Activated naive CD4-positive, alpha-beta T cell treated with anti-CD3 and anti-CD28 coated beads for 36 hours (primary cell): ENCODE data around the gene EPHA4. TPM values are rescaled to one million over a fixed set of nuclear protein-coding genes. Genes with fewer than 3 reads are reported as not detected.
A peak's percentile ranks its signal among the peaks of the same experiment; 100 is the strongest.

Experiments
- CTCF ChIA-PET: fragments of 350-600 bp; sonication (Branson Sonifier 250); formaldehyde crosslinking; loops from one replicate; lab custom pipeline; 2021; ENCODE audit warnings: antibody characterized with exemption; lab: Charles Lee
- DNase-seq: peaks from one replicate; pipeline ENCODE4 v3.0.0-alpha.2; 2020
- H3K27ac Mint-ChIP-seq: one replicate; pipeline ENCODE4 v1.8.0; 2021; ENCODE audit warnings: mild to moderate bottlenecking, mixed read lengths
- H3K27me3 Mint-ChIP-seq: one replicate; pipeline ENCODE4 v1.8.0; 2021; ENCODE audit warnings: low read depth, mixed read lengths
- H3K36me3 Mint-ChIP-seq: one replicate; pipeline ENCODE4 v1.8.0; 2021; ENCODE audit warnings: low read depth, mixed read lengths
- H3K4me1 Mint-ChIP-seq: one replicate; pipeline ENCODE4 v1.8.0; 2021; ENCODE audit warnings: low read depth, mixed read lengths
- H3K4me3 Mint-ChIP-seq: one replicate; pipeline ENCODE4 v1.8.0; 2021; ENCODE audit warnings: mild to moderate bottlenecking, moderate library complexity, mixed read lengths
- H3K9me3 Mint-ChIP-seq: one replicate; pipeline ENCODE4 v1.8.0; 2021; ENCODE audit warnings: mixed read lengths
- intact Hi-C: fragments of 100-400 bp; cut with micrococcal nuclease; formaldehyde crosslinking; loops from one replicate; pipeline ENCODE4 v1.15.1; 2023
- total RNA-seq, 2 experiments: library from RNA; stranded (reverse); gene quantifications; one replicate each; pipeline ENCODE4 v1.2.3, GENCODE V29; 2021

Gene EPHA4
- total RNA-seq, 2 experiments from 2014 or later: 1.3 to 3.0 TPM

DNA sequence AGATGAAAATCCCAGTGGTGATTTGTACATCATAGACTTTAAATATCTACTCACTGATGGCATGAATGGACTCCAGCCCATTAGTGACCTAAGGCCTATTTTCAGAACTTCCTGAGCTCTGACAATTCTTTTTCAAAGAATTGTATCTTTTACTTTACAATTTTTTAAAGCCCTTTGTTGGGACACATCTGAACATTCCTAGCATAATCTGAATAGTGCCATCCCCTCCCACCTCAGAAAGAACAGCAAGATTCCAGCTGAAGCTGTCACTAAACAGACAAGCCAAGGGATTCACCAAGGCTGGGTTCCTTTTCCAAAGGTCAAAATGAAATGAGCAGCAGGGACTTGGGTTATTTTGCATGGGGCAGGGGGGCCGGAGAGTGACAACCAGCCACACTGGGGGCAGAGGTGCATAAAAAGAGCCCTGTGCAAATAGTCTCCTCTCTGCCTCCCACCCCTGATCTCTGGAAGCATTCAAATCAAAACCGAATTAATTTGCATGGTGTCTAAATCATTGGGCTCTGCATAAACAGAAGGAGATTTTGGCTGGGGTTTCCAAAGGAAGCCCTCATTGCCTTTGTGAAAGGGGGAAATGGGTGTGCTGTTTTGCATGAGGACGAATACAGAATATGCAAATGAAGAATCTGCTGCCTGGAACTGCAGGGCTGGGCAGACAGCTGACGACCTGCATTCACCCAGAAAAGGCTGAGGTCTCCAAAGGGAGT lies 17.2 kb downstream of the EPHA4 start:
- Mint-ChIP-seq H3K27me3 (no peaks in the 10 kb centered on the region), H3K9me3 (no peaks in the 10 kb centered on the region), H3K4me3 (peak overlapping the region; percentile 12), H3K4me1 (peaks cover 23% of the 10 kb centered on the region), H3K27ac (peak overlapping the region; percentile 46), H3K36me3 (peaks cover 2% of the 10 kb centered on the region)
- CTCF ChIA-PET: no interaction called here
- DNase-seq: peak; percentile 48
- intact Hi-C loops: loop anchor here (1.0 kb wide), 2 partner anchors 9 to 37 kb away; no protein-coding TSS in a partner anchor

DNA sequence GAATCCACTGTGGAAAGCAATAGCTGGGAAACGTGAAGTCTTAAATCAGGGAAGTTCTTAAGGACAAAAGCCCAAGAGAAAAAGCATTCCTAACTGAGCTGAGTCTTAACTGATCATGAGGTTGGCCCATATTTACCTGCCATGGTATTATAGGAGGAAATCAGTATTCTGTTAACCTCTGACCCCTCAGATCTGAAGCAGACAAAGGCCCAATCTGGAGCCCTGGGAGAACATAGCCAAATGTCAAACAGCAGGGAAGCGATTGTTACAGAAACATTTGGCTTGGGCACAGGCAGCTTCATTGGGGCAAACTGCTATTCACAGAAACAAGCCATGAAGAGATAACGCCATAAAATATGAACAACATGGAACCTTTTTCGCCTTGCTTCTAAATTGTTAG lies 18.8 kb downstream of the EPHA4 start:
- intact Hi-C loops: no loop called here
- H3K27ac Mint-ChIP-seq: no peak overlapping the region
- peaks cover 1% of the 10 kb centered on the region for H3K36me3 Mint-ChIP-seq
- CTCF ChIA-PET: no interaction called here
- DNase-seq: no peak
- H3K27me3 Mint-ChIP-seq: no peaks in the 10 kb centered on the region
- H3K9me3 Mint-ChIP-seq: no peaks in the 10 kb centered on the region
- H3K4me1 Mint-ChIP-seq: peaks cover 17% of the 10 kb centered on the region
- H3K4me3 Mint-ChIP-seq: no peak overlapping the region

DNA sequence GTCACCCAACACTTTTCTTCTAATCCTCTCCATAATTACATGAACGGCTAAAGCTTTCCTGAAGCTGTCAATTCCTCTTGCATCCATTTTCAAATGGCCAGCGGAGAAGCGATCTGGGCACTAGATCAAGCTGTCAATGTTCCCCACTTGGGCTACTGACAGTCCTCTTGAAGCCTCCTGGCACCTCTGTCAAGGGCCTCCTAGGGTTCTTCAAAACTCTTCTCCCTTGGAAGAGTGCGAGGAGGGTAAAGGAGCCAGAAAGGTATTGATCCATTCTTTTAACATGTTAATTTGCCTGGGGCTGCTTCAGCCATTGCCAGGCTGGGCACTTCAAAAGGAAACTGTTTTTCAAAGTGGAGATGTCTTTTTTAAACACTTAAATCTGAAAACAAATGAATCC lies 19.8 kb downstream of the EPHA4 start:
- Mint-ChIP-seq H3K36me3 (peaks cover 1% of the 10 kb centered on the region), H3K27ac (no peak overlapping the region), H3K4me1 (peaks cover 13% of the 10 kb centered on the region), H3K9me3 (no peaks in the 10 kb centered on the region), H3K4me3 (no peak overlapping the region), H3K27me3 (no peaks in the 10 kb centered on the region)
- no peak for DNase-seq
- CTCF ChIA-PET: no interaction called here
- intact Hi-C loops: no loop called here

DNA sequence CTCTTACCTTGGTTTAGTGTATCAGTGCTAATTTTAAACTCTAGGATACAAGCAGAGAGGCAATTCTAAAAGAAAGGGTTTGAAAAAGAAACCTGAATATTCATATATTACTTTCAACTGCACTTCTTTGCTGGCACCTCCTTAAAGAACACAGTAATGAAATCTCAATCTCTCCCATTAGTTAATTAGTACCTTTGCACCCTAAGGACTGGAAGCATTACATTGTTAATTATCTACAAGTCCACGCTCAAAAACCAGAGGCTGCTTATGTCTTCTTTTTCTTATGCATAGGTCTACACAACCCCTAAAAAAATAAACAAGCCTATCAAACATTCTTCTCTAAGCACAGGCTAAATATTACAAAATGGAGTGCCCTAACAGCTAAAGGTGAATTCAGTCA lies 20.2 kb downstream of the EPHA4 start:
- Mint-ChIP-seq H3K4me3 (no peak overlapping the region), H3K27ac (no peak overlapping the region), H3K27me3 (no peaks in the 10 kb centered on the region), H3K9me3 (no peaks in the 10 kb centered on the region), H3K36me3 (peaks cover 1% of the 10 kb centered on the region), H3K4me1 (peaks cover 14% of the 10 kb centered on the region)
- CTCF ChIA-PET: no interaction called here
- DNase-seq: no peak
- intact Hi-C loops: no loop called here

GRCh38 chr2:221549143-221549542 lies 23.0 kb downstream of the EPHA4 start:
- Mint-ChIP-seq H3K27ac (no peak overlapping the region), H3K36me3 (peaks cover 1% of the 10 kb centered on the region), H3K27me3 (no peaks in the 10 kb centered on the region), H3K4me3 (no peak overlapping the region), H3K4me1 (peaks cover 4% of the 10 kb centered on the region), H3K9me3 (no peaks in the 10 kb centered on the region)
- CTCF ChIA-PET: no interaction called here
- intact Hi-C loops: no loop called here
- no peak for DNase-seq

GRCh38 chr2:221546505-221547225 lies 25.4 kb downstream of the EPHA4 start:
- no peak for DNase-seq
- Mint-ChIP-seq H3K4me1 (peaks cover 4% of the 10 kb centered on the region), H3K36me3 (peaks cover 1% of the 10 kb centered on the region), H3K27me3 (no peaks in the 10 kb centered on the region), H3K4me3 (no peak overlapping the region), H3K27ac (no peak overlapping the region), H3K9me3 (no peaks in the 10 kb centered on the region)
- CTCF ChIA-PET: interaction anchor here (0.5 to 1.2 kb wide), 3 partner anchors 15 to 400 kb away, joined by 3 to 4 read pairs (median 3); no protein-coding TSS in a partner anchor
- intact Hi-C loops: loop anchor here (1.0 kb wide), 1 partner anchor 9 kb away; no protein-coding TSS in a partner anchor

GRCh38 chr2:221541131-221541735 lies 30.9 kb downstream of the EPHA4 start:
- H3K27me3 Mint-ChIP-seq: no peaks in the 10 kb centered on the region
- H3K4me1 Mint-ChIP-seq: no peaks in the 10 kb centered on the region
- no peaks in the 10 kb centered on the region for H3K36me3 Mint-ChIP-seq
- no peaks in the 10 kb centered on the region for H3K9me3 Mint-ChIP-seq
- no peak for DNase-seq
- intact Hi-C loops: no loop called here
- CTCF ChIA-PET: no interaction called here
- no peak overlapping the region for H3K27ac Mint-ChIP-seq
- no peak overlapping the region for H3K4me3 Mint-ChIP-seq

DNA sequence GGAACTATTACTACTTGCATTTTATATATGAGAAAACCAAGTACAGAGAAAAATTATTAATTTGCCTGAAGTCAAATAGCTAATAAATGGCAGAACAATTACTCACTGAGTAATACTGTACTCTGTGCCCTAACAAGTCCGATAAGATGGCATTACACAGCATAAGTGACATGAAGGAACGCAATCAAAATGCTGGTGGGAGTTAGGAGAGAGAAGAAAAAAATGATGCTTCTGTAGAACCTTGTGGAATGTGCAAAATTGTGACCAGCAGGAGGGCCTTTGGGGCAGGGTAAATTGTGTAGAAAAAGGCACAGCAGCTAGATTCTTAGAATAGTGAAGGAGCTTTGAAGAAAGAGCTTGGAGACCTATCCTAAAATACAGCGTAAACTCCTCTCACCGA lies 32.9 kb downstream of the EPHA4 start:
- no peak overlapping the region for H3K27ac Mint-ChIP-seq
- H3K4me1 Mint-ChIP-seq: no peaks in the 10 kb centered on the region
- H3K4me3 Mint-ChIP-seq: no peak overlapping the region
- CTCF ChIA-PET: no interaction called here
- no peaks in the 10 kb centered on the region for H3K27me3 Mint-ChIP-seq
- H3K9me3 Mint-ChIP-seq: no peaks in the 10 kb centered on the region
- intact Hi-C loops: no loop called here
- no peaks in the 10 kb centered on the region for H3K36me3 Mint-ChIP-seq
- no peak for DNase-seq

GRCh38 chr2:221535824-221536223 lies 36.3 kb downstream of the EPHA4 start:
- DNase-seq: no peak
- peaks cover 4% of the 10 kb centered on the region for H3K4me1 Mint-ChIP-seq
- intact Hi-C loops: no loop called here
- no peak overlapping the region for H3K4me3 Mint-ChIP-seq
- no peaks in the 10 kb centered on the region for H3K27me3 Mint-ChIP-seq
- no peak overlapping the region for H3K27ac Mint-ChIP-seq
- H3K9me3 Mint-ChIP-seq: no peaks in the 10 kb centered on the region
- CTCF ChIA-PET: no interaction called here
- no peaks in the 10 kb centered on the region for H3K36me3 Mint-ChIP-seq

GRCh38 chr2:221533299-221533698 lies 38.8 kb downstream of the EPHA4 start:
- CTCF ChIA-PET: no interaction called here
- Mint-ChIP-seq H3K36me3 (no peaks in the 10 kb centered on the region), H3K27ac (no peak overlapping the region), H3K27me3 (no peaks in the 10 kb centered on the region), H3K4me3 (no peak overlapping the region), H3K4me1 (peaks cover 27% of the 10 kb centered on the region), H3K9me3 (no peaks in the 10 kb centered on the region)
- intact Hi-C loops: no loop called here
- no peak for DNase-seq

DNA sequence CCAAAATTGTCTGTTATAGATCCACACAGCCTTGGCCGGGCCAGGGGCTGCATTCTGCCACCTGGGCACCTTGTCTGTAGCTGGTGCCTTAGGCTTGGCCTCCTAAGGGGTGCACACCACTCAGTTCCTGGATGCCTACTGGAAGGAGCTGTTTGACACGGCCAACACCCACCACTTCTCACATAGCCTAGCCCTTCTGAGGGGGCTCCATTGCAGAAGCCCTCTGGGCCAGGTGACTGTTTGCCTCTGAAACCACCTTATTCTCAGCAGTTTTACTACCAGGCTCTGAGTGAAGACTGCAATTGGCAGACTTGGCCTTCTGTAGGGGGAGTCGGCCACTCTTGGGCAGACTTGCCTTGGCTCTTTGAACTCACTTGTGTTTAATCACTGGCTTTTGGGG lies 39.5 kb downstream of the EPHA4 start:
- Mint-ChIP-seq H3K4me3 (no peak overlapping the region), H3K36me3 (no peaks in the 10 kb centered on the region), H3K4me1 (peaks cover 34% of the 10 kb centered on the region), H3K27ac (no peak overlapping the region), H3K27me3 (no peaks in the 10 kb centered on the region), H3K9me3 (no peaks in the 10 kb centered on the region)
- no peak for DNase-seq
- intact Hi-C loops: no loop called here
- CTCF ChIA-PET: no interaction called here

- CTCF ChIA-PET: interaction anchor here (0.6 to 1.0 kb wide), 2 partner anchors 16 to 226 kb away, joined by 3 to 4 read pairs; no protein-coding TSS in a partner anchor
- Mint-ChIP-seq H3K4me3 (no peak overlapping the region), H3K27me3 (no peaks in the 10 kb centered on the region), H3K9me3 (no peaks in the 10 kb centered on the region), H3K36me3 (no peaks in the 10 kb centered on the region), H3K27ac (peak overlapping the region; percentile 14), H3K4me1 (peaks cover 40% of the 10 kb centered on the region)
- no peak for DNase-seq
- intact Hi-C loops: loop anchor here (1.0 to 2.0 kb wide), 2 partner anchors 12 to 40 kb away; no protein-coding TSS in a partner anchor
Observed at GRCh38 chr2:221530653-221531037, 41.5 kb downstream of the EPHA4 start.
